ENCODE data around the gene DNAJC28.
"Not testable (repeated sequence)": the region's sequence is repeated elsewhere in the genome, so short reads cannot be mapped to it uniquely, and the experiment has no call there.

DNAJC28 gene

GRCh38 chr21:33479679-33480480 is 11.6 kb downstream of the DNAJC28 start, which contains the start of gene TMEM50B:
TSS of gene TMEM50B (minus strand) at chr21:33479974. CDS start at chr21:33468885, 11,089 bp downstream.
- no peaks in the 10 kb centered on the region for H3K9me3 ChIP-seq (ENCODE audit: control insufficient read depth, low read length)

GRCh38 chr21:33478935-33479678 is 12.4 kb downstream of the DNAJC28 start:
- Histone ChIP-seq H3K4me3 (ENCODE audit: low read length) (peak overlapping the region; percentile 77), H3K4me1 (ENCODE audit: control insufficient read depth, insufficient read depth, low read length) (no peaks in the 10 kb centered on the region), H3K9ac (ENCODE audit: low read length) (peak overlapping the region; percentile 93), H3K9me3 (ENCODE audit: control insufficient read depth, low read length) (no peaks in the 10 kb centered on the region), H3K36me3 (ENCODE audit: control insufficient read depth, insufficient read depth, low read length) (no peaks in the 10 kb centered on the region), H3K27me3 (ENCODE audit: control insufficient read depth, insufficient read depth, low read length) (no peaks in the 10 kb centered on the region)

More at GRCh38 chr21:33479679-33480480, 11.6 kb downstream of the DNAJC28 start, which contains the start of gene TMEM50B:
- H3K4me1 ChIP-seq (ENCODE audit: control insufficient read depth, insufficient read depth, low read length) = no peaks in the 10 kb centered on the region
- peak within 1 kb of the TSS; percentile 93 for H3K9ac ChIP-seq (ENCODE audit: low read length)
- H3K36me3 ChIP-seq (ENCODE audit: control insufficient read depth, insufficient read depth, low read length) = no peaks in the 10 kb centered on the region
- H3K27me3 ChIP-seq (ENCODE audit: control insufficient read depth, insufficient read depth, low read length) = no peaks in the 10 kb centered on the region
- peak within 1 kb of the TSS; percentile 77 for H3K4me3 ChIP-seq (ENCODE audit: low read length)

- H3K9ac ChIP-seq (ENCODE audit: low read length) = peak overlapping the region; percentile 93
- no peaks in the 10 kb centered on the region for H3K27me3 ChIP-seq (ENCODE audit: control insufficient read depth, insufficient read depth, low read length)
- no peak overlapping the region for H3K4me3 ChIP-seq (ENCODE audit: low read length)
- H3K4me1 ChIP-seq (ENCODE audit: control insufficient read depth, insufficient read depth, low read length) = no peaks in the 10 kb centered on the region
- no peaks in the 10 kb centered on the region for H3K9me3 ChIP-seq (ENCODE audit: control insufficient read depth, low read length)
- no peaks in the 10 kb centered on the region for H3K36me3 ChIP-seq (ENCODE audit: control insufficient read depth, insufficient read depth, low read length)
Observed at GRCh38 chr21:33478182-33478581, 13.3 kb downstream of the DNAJC28 start.

- Histone ChIP-seq H3K9ac (ENCODE audit: low read length) (no peak overlapping the region), H3K27me3 (ENCODE audit: control insufficient read depth, insufficient read depth, low read length) (no peaks in the 10 kb centered on the region), H3K4me1 (ENCODE audit: control insufficient read depth, insufficient read depth, low read length) (no peaks in the 10 kb centered on the region), H3K9me3 (ENCODE audit: control insufficient read depth, low read length) (no peaks in the 10 kb centered on the region), H3K4me3 (ENCODE audit: low read length) (no peak overlapping the region), H3K36me3 (ENCODE audit: control insufficient read depth, insufficient read depth, low read length) (no peaks in the 10 kb centered on the region)
Observed at GRCh38 chr21:33477066-33477465, 14.4 kb downstream of the DNAJC28 start.

- no peaks in the 10 kb centered on the region for H3K4me1 ChIP-seq (ENCODE audit: control insufficient read depth, insufficient read depth, low read length)
- no peaks in the 10 kb centered on the region for H3K9me3 ChIP-seq (ENCODE audit: control insufficient read depth, low read length)
- H3K9ac ChIP-seq (ENCODE audit: low read length) = no peak overlapping the region
- no peaks in the 10 kb centered on the region for H3K27me3 ChIP-seq (ENCODE audit: control insufficient read depth, insufficient read depth, low read length)
- H3K36me3 ChIP-seq (ENCODE audit: control insufficient read depth, insufficient read depth, low read length) = no peaks in the 10 kb centered on the region
- no peak overlapping the region for H3K4me3 ChIP-seq (ENCODE audit: low read length)
Observed at GRCh38 chr21:33473344-33473743, 18.2 kb downstream of the DNAJC28 start.

- Histone ChIP-seq H3K36me3 (ENCODE audit: control insufficient read depth, insufficient read depth, low read length) (no peaks in the 10 kb centered on the region), H3K27me3 (ENCODE audit: control insufficient read depth, insufficient read depth, low read length) (no peaks in the 10 kb centered on the region), H3K9ac (ENCODE audit: low read length) (no peak overlapping the region), H3K4me3 (ENCODE audit: low read length) (no peak overlapping the region), H3K9me3 (ENCODE audit: control insufficient read depth, low read length) (no peaks in the 10 kb centered on the region), H3K4me1 (ENCODE audit: control insufficient read depth, insufficient read depth, low read length) (no peaks in the 10 kb centered on the region)
Observed at GRCh38 chr21:33470701-33471100, 20.8 kb downstream of the DNAJC28 start.

- not testable (repeated sequence) for H3K9ac ChIP-seq (ENCODE audit: low read length); H3K4me3 ChIP-seq (ENCODE audit: low read length); H3K4me1 ChIP-seq (ENCODE audit: control insufficient read depth, insufficient read depth, low read length); H3K9me3 ChIP-seq (ENCODE audit: control insufficient read depth, low read length); H3K36me3 ChIP-seq (ENCODE audit: control insufficient read depth, insufficient read depth, low read length); H3K27me3 ChIP-seq (ENCODE audit: control insufficient read depth, insufficient read depth, low read length)
Observed at GRCh38 chr21:33469183-33469582, 22.3 kb downstream of the DNAJC28 start.

GRCh38 chr21:33461538-33462250 is 29.8 kb downstream of the DNAJC28 start:
- H3K27me3 ChIP-seq (ENCODE audit: control insufficient read depth, insufficient read depth, low read length) = no peaks in the 10 kb centered on the region
- H3K4me3 ChIP-seq (ENCODE audit: low read length) = no peak overlapping the region

GRCh38 chr21:33458861-33459260 is 32.7 kb downstream of the DNAJC28 start:
- Histone ChIP-seq H3K36me3 (ENCODE audit: control insufficient read depth, insufficient read depth, low read length) (no peaks in the 10 kb centered on the region), H3K4me1 (ENCODE audit: control insufficient read depth, insufficient read depth, low read length) (no peaks in the 10 kb centered on the region)

More at GRCh38 chr21:33461538-33462250, 29.8 kb downstream of the DNAJC28 start:
- no peaks in the 10 kb centered on the region for H3K9me3 ChIP-seq (ENCODE audit: control insufficient read depth, low read length)
- no peaks in the 10 kb centered on the region for H3K36me3 ChIP-seq (ENCODE audit: control insufficient read depth, insufficient read depth, low read length)
- H3K4me1 ChIP-seq (ENCODE audit: control insufficient read depth, insufficient read depth, low read length) = no peaks in the 10 kb centered on the region
- no peak overlapping the region for H3K9ac ChIP-seq (ENCODE audit: low read length)

GRCh38 chr21:33455686-33456446 is 35.6 kb downstream of the DNAJC28 start:
- Histone ChIP-seq H3K27me3 (ENCODE audit: control insufficient read depth, insufficient read depth, low read length) (no peaks in the 10 kb centered on the region), H3K4me3 (ENCODE audit: low read length) (no peak overlapping the region), H3K9me3 (ENCODE audit: control insufficient read depth, low read length) (no peaks in the 10 kb centered on the region), H3K36me3 (ENCODE audit: control insufficient read depth, insufficient read depth, low read length) (no peaks in the 10 kb centered on the region), H3K4me1 (ENCODE audit: control insufficient read depth, insufficient read depth, low read length) (peaks cover 10% of the 10 kb centered on the region), H3K9ac (ENCODE audit: low read length) (no peak overlapping the region)

More at GRCh38 chr21:33458861-33459260, 32.7 kb downstream of the DNAJC28 start:
- no peak overlapping the region for H3K9ac ChIP-seq (ENCODE audit: low read length)
- H3K4me3 ChIP-seq (ENCODE audit: low read length) = no peak overlapping the region
- H3K27me3 ChIP-seq (ENCODE audit: control insufficient read depth, insufficient read depth, low read length) = no peaks in the 10 kb centered on the region
- no peaks in the 10 kb centered on the region for H3K9me3 ChIP-seq (ENCODE audit: control insufficient read depth, low read length)

GRCh38 chr21:33452362-33452761 is 39.2 kb downstream of the DNAJC28 start:
- Histone ChIP-seq H3K4me1 (ENCODE audit: control insufficient read depth, insufficient read depth, low read length) (peaks cover 10% of the 10 kb centered on the region), H3K36me3 (ENCODE audit: control insufficient read depth, insufficient read depth, low read length) (no peaks in the 10 kb centered on the region), H3K4me3 (ENCODE audit: low read length) (no peak overlapping the region), H3K27me3 (ENCODE audit: control insufficient read depth, insufficient read depth, low read length) (no peaks in the 10 kb centered on the region), H3K9ac (ENCODE audit: low read length) (no peak overlapping the region), H3K9me3 (ENCODE audit: control insufficient read depth, low read length) (no peaks in the 10 kb centered on the region)

All from mucosa of stomach (tissue), 1 donor.